Cardiac fibroblast (primary cell): Measurements from ENCODE around the gene SMG6.
A peak's percentile ranks its signal among the peaks of the same experiment; 100 is the strongest.

ENCODE experiments used
- DNase-seq, 2 donors: peaks; one replicate each; pipeline versions ENCODE4 v3.0.0 to v3.0.0-alpha.2; 2010; ENCODE audit warnings: low read depth in 2 of 2
- H3K4me3 ChIP-seq, 2 donors: replicated peaks in 1 of 2; 1 replicate in 1 of 2; 2 replicates in 1 of 2; pipeline ENCODE4 v1.5.1; 2011; ENCODE audit warnings: low read depth in 2 of 2, low read length in 2 of 2, mild to moderate bottlenecking in 2 of 2, moderate library complexity in 1 of 2
- CTCF ChIP-seq: IDR thresholded peaks from one replicate; pipeline ENCODE4 v1.5.1; 2011; ENCODE audit warnings: low read depth, mild to moderate bottlenecking, low read length, inconsistent platforms

SMG6 gene

GRCh38 chr17:2180768-2181167 lies 122.8 kb downstream of the SMG6 start:
- TF ChIP-seq CTCF = no peak
- DNase-seq = no peak
- no peak overlapping the region for H3K4me3 ChIP-seq

- TF ChIP-seq CTCF = no peak
- no peak overlapping the region for H3K4me3 ChIP-seq
- peak; percentile 98 to 99 for DNase-seq
Measured at GRCh38 chr17:2179615-2180295, 123.8 kb downstream of the SMG6 start.

GRCh38 chr17:2178798-2179501 lies 124.6 kb downstream of the SMG6 start:
- no peak for DNase-seq
- no peak for TF ChIP-seq CTCF

GRCh38 chr17:2177235-2177811 lies 126.3 kb downstream of the SMG6 start:
- TF ChIP-seq CTCF = no peak
- DNase-seq = peak; percentile 14 to 58
- H3K4me3 ChIP-seq = no peak overlapping the region

More at GRCh38 chr17:2178798-2179501, 124.6 kb downstream of the SMG6 start:
- H3K4me3 ChIP-seq = no peak overlapping the region

GRCh38 chr17:2176499-2177169 lies 127.0 kb downstream of the SMG6 start:
- no peak for DNase-seq
- no peak overlapping the region for H3K4me3 ChIP-seq
- TF ChIP-seq CTCF = no peak

GRCh38 chr17:2175294-2175628 lies 128.3 kb downstream of the SMG6 start:
- H3K4me3 ChIP-seq = no peak overlapping the region
- no peak for TF ChIP-seq CTCF
- DNase-seq = no peak
